Measurements from ENCODE around the gene RBM12. TPM values are rescaled to one million over a fixed set of nuclear protein-coding genes. Genes with fewer than 3 reads are reported as not detected.
A peak's percentile ranks its signal among the peaks of the same experiment; 100 is the strongest.

Gene RBM12
- polyA plus RNA-seq, 1 donor from 2014 or later = 53.9 TPM

DNA sequence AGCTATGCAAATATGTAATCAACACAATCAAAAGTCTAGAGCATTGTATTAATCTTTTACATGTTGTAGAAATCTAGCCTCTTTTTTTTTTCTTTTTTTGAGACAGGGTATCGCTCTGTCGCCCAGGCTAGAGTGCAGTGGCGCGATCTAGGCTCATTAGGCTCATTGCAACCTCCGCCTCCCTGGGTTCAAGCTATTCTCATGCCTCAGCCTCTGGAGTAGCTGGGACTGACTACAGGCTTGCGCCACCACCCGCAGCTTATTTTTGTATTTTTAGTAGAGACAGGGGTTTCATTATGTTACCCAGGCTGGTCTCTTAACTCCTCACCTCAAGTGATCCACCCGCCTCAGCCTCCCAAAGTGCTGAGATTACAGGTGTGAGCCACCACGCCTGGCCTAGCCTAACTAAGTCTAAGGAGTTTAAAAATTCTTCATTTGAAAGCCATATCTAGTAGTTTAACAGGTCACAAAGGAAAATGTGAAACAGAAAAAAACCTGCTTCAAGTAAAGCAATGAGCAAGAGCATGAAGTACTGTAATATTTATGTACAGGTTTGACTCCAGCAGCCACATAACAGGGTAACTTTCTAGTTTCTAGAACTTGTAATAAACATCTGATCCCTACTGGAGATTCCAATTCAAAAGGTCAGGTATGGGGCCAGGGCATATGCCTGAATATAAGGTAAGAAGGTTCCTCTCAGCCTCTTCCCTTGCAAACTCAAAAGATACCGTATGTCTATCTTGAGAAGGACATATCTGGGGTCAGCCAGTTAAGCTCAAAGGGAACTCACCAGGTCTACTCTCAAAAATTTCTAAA is 4.4 kb downstream of the RBM12 start:
- H3K27me3 ChIP-seq (ENCODE audit: insufficient read depth, low read depth, low read length) = no peaks in the 10 kb centered on the region
- H3K9ac ChIP-seq (ENCODE audit: low read length) = no peak overlapping the region
- H3K4me2 ChIP-seq (ENCODE audit: low read length) = no peak overlapping the region
- H3K36me3 ChIP-seq (ENCODE audit: insufficient read depth, low read length) = no peaks in the 10 kb centered on the region
- TF ChIP-seq EZH2 (IDR thresholded peaks at IDR 0.05; ENCODE audit: borderline replicate concordance, insufficient read depth, low read length, poor library complexity, severe bottlenecking) (no peak), MXI1 (conservative IDR thresholded peaks at IDR 0.05; ENCODE audit: poor library complexity, severe bottlenecking) (no peak), TAF1 (IDR thresholded peaks at IDR 0.05; ENCODE audit: low read depth) (no peak), EP300 (conservative IDR thresholded peaks at IDR 0.05; ENCODE audit: poor library complexity, severe bottlenecking) (no peak), POLR2AphosphoS5 (IDR thresholded peaks at IDR 0.05) (no peak), RAD21 (conservative IDR thresholded peaks at IDR 0.05) (no peak), SMC3 (conservative IDR thresholded peaks at IDR 0.05; ENCODE audit: poor library complexity) (no peak)
- TF ChIP-seq, protein P1, sequence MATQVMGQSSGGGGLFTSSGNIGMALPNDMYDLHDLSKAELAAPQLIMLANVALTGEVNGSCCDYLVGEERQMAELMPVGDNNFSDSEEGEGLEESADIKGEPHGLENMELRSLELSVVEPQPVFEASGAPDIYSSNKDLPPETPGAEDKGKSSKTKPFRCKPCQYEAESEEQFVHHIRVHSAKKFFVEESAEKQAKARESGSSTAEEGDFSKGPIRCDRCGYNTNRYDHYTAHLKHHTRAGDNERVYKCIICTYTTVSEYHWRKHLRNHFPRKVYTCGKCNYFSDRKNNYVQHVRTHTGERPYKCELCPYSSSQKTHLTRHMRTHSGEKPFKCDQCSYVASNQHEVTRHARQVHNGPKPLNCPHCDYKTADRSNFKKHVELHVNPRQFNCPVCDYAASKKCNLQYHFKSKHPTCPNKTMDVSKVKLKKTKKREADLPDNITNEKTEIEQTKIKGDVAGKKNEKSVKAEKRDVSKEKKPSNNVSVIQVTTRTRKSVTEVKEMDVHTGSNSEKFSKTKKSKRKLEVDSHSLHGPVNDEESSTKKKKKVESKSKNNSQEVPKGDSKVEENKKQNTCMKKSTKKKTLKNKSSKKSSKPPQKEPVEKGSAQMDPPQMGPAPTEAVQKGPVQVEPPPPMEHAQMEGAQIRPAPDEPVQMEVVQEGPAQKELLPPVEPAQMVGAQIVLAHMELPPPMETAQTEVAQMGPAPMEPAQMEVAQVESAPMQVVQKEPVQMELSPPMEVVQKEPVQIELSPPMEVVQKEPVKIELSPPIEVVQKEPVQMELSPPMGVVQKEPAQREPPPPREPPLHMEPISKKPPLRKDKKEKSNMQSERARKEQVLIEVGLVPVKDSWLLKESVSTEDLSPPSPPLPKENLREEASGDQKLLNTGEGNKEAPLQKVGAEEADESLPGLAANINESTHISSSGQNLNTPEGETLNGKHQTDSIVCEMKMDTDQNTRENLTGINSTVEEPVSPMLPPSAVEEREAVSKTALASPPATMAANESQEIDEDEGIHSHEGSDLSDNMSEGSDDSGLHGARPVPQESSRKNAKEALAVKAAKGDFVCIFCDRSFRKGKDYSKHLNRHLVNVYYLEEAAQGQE (IDR thresholded peaks at IDR 0.05; ENCODE audit: borderline replicate concordance) = no peak
- TF ChIP-seq, protein P2, sequence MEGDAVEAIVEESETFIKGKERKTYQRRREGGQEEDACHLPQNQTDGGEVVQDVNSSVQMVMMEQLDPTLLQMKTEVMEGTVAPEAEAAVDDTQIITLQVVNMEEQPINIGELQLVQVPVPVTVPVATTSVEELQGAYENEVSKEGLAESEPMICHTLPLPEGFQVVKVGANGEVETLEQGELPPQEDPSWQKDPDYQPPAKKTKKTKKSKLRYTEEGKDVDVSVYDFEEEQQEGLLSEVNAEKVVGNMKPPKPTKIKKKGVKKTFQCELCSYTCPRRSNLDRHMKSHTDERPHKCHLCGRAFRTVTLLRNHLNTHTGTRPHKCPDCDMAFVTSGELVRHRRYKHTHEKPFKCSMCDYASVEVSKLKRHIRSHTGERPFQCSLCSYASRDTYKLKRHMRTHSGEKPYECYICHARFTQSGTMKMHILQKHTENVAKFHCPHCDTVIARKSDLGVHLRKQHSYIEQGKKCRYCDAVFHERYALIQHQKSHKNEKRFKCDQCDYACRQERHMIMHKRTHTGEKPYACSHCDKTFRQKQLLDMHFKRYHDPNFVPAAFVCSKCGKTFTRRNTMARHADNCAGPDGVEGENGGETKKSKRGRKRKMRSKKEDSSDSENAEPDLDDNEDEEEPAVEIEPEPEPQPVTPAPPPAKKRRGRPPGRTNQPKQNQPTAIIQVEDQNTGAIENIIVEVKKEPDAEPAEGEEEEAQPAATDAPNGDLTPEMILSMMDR (IDR thresholded peaks at IDR 0.05; ENCODE audit: poor library complexity, severe bottlenecking) = no peak
- H3K9me2 ChIP-seq (ENCODE audit: insufficient read depth, low read length) = no peaks in the 10 kb centered on the region
- peaks cover 7% of the 10 kb centered on the region for H4K20me1 ChIP-seq (ENCODE audit: insufficient read depth)
- no peaks in the 10 kb centered on the region for H3K9me3 ChIP-seq (ENCODE audit: low read length)
- H2AFZ ChIP-seq (ENCODE audit: low read depth, low read length) = no peak overlapping the region
- no peak overlapping the region for H3K27ac ChIP-seq (ENCODE audit: low read length)
- peaks cover 91% of the 10 kb centered on the region for H3K79me2 ChIP-seq (replicated peaks; ENCODE audit: insufficient read depth, low read length)
- H3F3A ChIP-seq (ENCODE audit: insufficient read depth, low read length, poor library complexity, severe bottlenecking) = no peaks in the 10 kb centered on the region
- H3K4me3 ChIP-seq (ENCODE audit: low read length) = peak overlapping the region; percentile 87

DNA sequence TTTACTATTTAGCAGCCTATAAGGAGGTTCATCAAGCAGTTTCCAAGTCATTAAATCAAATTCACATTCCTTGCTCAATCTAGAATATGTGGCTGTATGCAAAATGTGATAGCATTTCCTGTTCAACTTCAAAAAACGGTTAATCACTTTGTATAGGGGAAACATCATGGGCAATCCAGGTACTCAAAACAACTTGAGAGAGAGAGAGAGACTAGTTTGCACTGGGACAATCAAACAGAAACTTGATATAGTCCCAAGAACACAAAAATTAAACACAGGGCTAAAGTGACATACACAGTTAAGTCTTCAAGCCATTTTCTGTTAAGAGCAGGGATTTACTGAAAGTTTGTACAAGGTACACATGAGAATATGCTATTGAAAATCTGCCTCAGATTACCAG is 7.4 kb downstream of the RBM12 start:
- Histone ChIP-seq H4K20me1 (ENCODE audit: insufficient read depth) (no peaks in the 10 kb centered on the region), H3K79me2 (replicated peaks; ENCODE audit: insufficient read depth, low read length) (peaks cover 98% of the 10 kb centered on the region), H3K36me3 (ENCODE audit: insufficient read depth, low read length) (no peaks in the 10 kb centered on the region), H2AFZ (ENCODE audit: low read depth, low read length) (no peak overlapping the region), H3K4me3 (ENCODE audit: low read length) (no peak overlapping the region), H3F3A (ENCODE audit: insufficient read depth, low read length, poor library complexity, severe bottlenecking) (no peaks in the 10 kb centered on the region), H3K9me2 (ENCODE audit: insufficient read depth, low read length) (no peaks in the 10 kb centered on the region), H3K9me3 (ENCODE audit: low read length) (no peaks in the 10 kb centered on the region), H3K27me3 (ENCODE audit: insufficient read depth, low read depth, low read length) (no peaks in the 10 kb centered on the region), H3K27ac (ENCODE audit: low read length) (no peak overlapping the region), H3K4me2 (ENCODE audit: low read length) (no peak overlapping the region), H3K9ac (ENCODE audit: low read length) (no peak overlapping the region)
- TF ChIP-seq EP300 (conservative IDR thresholded peaks at IDR 0.05; ENCODE audit: poor library complexity, severe bottlenecking) (no peak), MXI1 (conservative IDR thresholded peaks at IDR 0.05; ENCODE audit: poor library complexity, severe bottlenecking) (no peak), SMC3 (conservative IDR thresholded peaks at IDR 0.05; ENCODE audit: poor library complexity) (no peak), EZH2 (IDR thresholded peaks at IDR 0.05; ENCODE audit: borderline replicate concordance, insufficient read depth, low read length, poor library complexity, severe bottlenecking) (no peak), TAF1 (IDR thresholded peaks at IDR 0.05; ENCODE audit: low read depth) (no peak), POLR2AphosphoS5 (IDR thresholded peaks at IDR 0.05) (no peak), RAD21 (conservative IDR thresholded peaks at IDR 0.05) (no peak)
- TF ChIP-seq, protein P2 (IDR thresholded peaks at IDR 0.05; ENCODE audit: poor library complexity, severe bottlenecking) = no peak
- TF ChIP-seq, protein P1 (IDR thresholded peaks at IDR 0.05; ENCODE audit: borderline replicate concordance) = no peak

Measured in neural cell (in vitro differentiated cells).